ENCODE data around the gene POU2F1. TPM values are rescaled to one million over a fixed set of nuclear protein-coding genes. Genes with fewer than 3 reads are reported as not detected.

Gene POU2F1
- total RNA-seq, 4 donors from 2014 or later = 14.0 to 45.5 (median 19.8) TPM

GRCh38 chr1:167454304-167454893 lies 233.7 kb downstream of the POU2F1 start:
- H3K36me3 ChIP-seq = no peaks in the 10 kb centered on the region
- DNase-seq = no peak
- no peaks in the 10 kb centered on the region for H3K27me3 ChIP-seq
- peaks cover 3 to 6% of the 10 kb centered on the region in 2 donors for H3K4me1 ChIP-seq
- WGBS, 2 donors = 43 to 53% methylated on average over 11 to 12 of the region's 19 CpGs
- TF ChIP-seq CTCF (IDR thresholded peaks at IDR 0.05) = no peak
- no peak for TF ChIP-seq POLR2A (IDR thresholded peaks at IDR 0.05)
- no peaks in the 10 kb centered on the region for H3K9me3 ChIP-seq
- peak overlapping the region in 2 of 3 donors; percentile 81 for H3K27ac ChIP-seq
- intact Hi-C loops (cut with DNase I) = no loop called here
- H3K4me3 ChIP-seq (replicated peaks in 1 of 3) = peak overlapping the region; percentile 27 to 87 (median 67)

- intact Hi-C loops (cut with DNase I) = no loop called here
- TF ChIP-seq POLR2A (IDR thresholded peaks at IDR 0.05) = peak in 1 of 2 donors; percentile 58
- TF ChIP-seq CTCF (IDR thresholded peaks at IDR 0.05) = no peak
- Histone ChIP-seq H3K27me3 (no peaks in the 10 kb centered on the region), H3K4me1 (peaks cover 3 to 6% of the 10 kb centered on the region in 2 donors), H3K27ac (peak overlapping the region; percentile 79 to 81 (median 81)), H3K36me3 (no peaks in the 10 kb centered on the region), H3K4me3 (replicated peaks in 1 of 3) (peak overlapping the region; percentile 27 to 87 (median 67)), H3K9me3 (no peaks in the 10 kb centered on the region)
- DNase-seq = peak; percentile 70 to 72
- 0 to 1% methylated on average over 2 to 29 of the region's 85 CpGs for WGBS, 2 donors
Measured at GRCh38 chr1:167454894-167455785, 234.5 kb downstream of the POU2F1 start.

- intact Hi-C loops (cut with DNase I) = no loop called here
- WGBS, 2 donors = 2 to 3% methylated on average over 6 to 10 of the region's 23 CpGs
- Histone ChIP-seq H3K9me3 (no peaks in the 10 kb centered on the region), H3K36me3 (no peaks in the 10 kb centered on the region), H3K27me3 (no peaks in the 10 kb centered on the region), H3K27ac (peak overlapping the region; percentile 79 to 81 (median 81)), H3K4me1 (peaks cover 3 to 6% of the 10 kb centered on the region in 2 donors), H3K4me3 (replicated peaks in 1 of 3) (peak overlapping the region; percentile 27 to 87 (median 67))
- peak; percentile 52 to 55 for DNase-seq
- TF ChIP-seq CTCF (IDR thresholded peaks at IDR 0.05) (no peak), POLR2A (IDR thresholded peaks at IDR 0.05) (peak in 1 of 2 donors; percentile 9)
Measured at GRCh38 chr1:167455786-167456446, 235.2 kb downstream of the POU2F1 start.

GRCh38 chr1:167456524-167456923 lies 235.8 kb downstream of the POU2F1 start:
- H3K4me3 ChIP-seq (replicated peaks in 1 of 3) = no peak overlapping the region
- no peak for DNase-seq
- H3K4me1 ChIP-seq = peaks cover 3 to 6% of the 10 kb centered on the region in 2 donors
- 93 to 99% methylated on average over 5 of the region's 5 CpGs for WGBS, 2 donors
- no peak for TF ChIP-seq POLR2A (IDR thresholded peaks at IDR 0.05)
- H3K27ac ChIP-seq = peak overlapping the region in 1 of 3 donors; percentile 81
- H3K27me3 ChIP-seq = no peaks in the 10 kb centered on the region
- no peaks in the 10 kb centered on the region for H3K36me3 ChIP-seq
- H3K9me3 ChIP-seq = no peaks in the 10 kb centered on the region
- intact Hi-C loops (cut with DNase I) = no loop called here

- TF ChIP-seq POLR2A (IDR thresholded peaks at IDR 0.05) (no peak), CTCF (IDR thresholded peaks at IDR 0.05) (no peak)
- Histone ChIP-seq H3K4me3 (replicated peaks in 1 of 3) (no peak overlapping the region), H3K27ac (no peak overlapping the region), H3K4me1 (peaks cover 3 to 6% of the 10 kb centered on the region in 2 donors), H3K27me3 (no peaks in the 10 kb centered on the region), H3K9me3 (no peaks in the 10 kb centered on the region), H3K36me3 (no peaks in the 10 kb centered on the region)
- intact Hi-C loops (cut with DNase I) = no loop called here
- 76 to 80% methylated on average over 8 of the region's 8 CpGs for WGBS, 2 donors
- no peak for DNase-seq
Measured at GRCh38 chr1:167456926-167457325, 236.2 kb downstream of the POU2F1 start.

Data from thyroid gland (tissue), 4 donors.